HG03039 (cell line): ENCODE results near the gene ACTN1.

Source experiments
- ATAC-seq: cut with Tn5 transposase; IDR thresholded peaks from one replicate; pipeline ENCODE4 v1.9.1; 2021; ENCODE audit warnings: mild to moderate bottlenecking, moderate library complexity; ENCODE audit not compliant: unreplicated experiment

The ACTN1 gene

GRCh38 chr14:68921049-68921448, 58.1 kb downstream of the ACTN1 start:
- ATAC-seq, result no peak

DNA sequence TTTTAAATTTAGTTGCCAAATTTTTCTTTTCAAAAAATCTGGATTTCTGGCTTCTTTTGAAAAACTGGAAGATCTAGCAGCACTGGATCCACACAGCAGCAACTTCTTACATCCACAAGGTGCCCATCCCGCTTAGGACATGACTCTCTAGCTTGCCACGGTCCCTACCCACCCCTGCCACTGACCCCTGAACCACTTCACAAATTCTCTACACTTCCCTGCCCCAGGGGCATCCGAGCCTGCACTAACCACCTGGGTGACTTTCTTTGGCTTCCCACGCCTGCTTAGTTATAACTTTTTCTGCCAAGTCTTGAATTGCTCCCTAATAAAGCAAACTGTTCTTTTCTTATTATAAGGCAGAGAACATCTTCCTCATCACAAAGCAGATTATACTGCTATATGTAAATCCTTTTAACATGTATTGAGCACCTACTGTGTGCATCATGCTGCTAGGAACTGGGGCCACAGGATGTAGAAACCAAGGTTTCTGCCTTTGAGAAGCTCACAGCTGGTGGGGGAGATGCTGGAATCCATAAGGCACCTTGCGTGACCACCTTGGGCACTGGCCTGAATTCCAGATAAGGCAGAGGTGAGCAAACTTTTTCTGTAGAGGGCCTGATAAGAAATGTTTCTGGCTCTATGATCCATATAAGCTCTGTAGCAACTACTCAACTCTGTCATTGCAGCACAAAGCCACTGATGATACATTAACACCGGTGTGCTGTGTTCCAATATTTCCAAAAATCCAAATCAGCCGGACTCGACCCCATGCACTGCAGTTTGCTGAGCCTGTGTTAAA, 59.8 kb downstream of the ACTN1 start:
- no peak for ATAC-seq

- no peak for ATAC-seq
These were observed 60.5 kb downstream of the ACTN1 start for GRCh38 chr14:68918612-68919011.

DNA sequence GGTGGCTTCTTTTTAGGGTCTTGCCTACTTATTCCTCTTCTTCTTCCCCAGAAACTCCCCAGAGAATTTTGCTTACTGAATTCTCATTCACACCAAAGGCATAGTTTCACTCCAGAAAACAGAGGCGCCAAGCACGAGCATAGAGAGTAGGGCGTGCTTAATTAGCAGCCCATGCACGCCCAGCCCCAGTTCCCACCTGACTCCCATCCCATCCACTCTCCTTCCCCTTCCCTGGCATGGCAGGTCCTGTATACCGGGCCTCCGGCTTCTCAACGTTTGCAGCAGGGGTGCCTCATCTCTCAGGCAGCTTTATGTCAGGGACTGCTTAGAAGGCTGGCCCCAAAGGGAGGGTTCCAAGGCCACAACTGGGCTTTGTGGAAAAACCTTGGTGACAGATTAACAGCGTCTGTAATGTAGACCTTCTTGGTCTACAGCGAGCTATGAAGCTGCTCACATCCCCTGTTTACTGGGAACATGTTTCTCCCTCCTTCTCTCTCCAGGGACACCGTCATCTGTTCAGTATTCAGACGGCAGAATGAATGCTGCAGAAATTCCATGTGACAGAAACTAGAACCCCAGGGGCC, 62.7 kb downstream of the ACTN1 start:
- ATAC-seq, result no peak

- no peak for ATAC-seq
These were observed 65.6 kb downstream of the ACTN1 start for GRCh38 chr14:68913516-68913915.

DNA sequence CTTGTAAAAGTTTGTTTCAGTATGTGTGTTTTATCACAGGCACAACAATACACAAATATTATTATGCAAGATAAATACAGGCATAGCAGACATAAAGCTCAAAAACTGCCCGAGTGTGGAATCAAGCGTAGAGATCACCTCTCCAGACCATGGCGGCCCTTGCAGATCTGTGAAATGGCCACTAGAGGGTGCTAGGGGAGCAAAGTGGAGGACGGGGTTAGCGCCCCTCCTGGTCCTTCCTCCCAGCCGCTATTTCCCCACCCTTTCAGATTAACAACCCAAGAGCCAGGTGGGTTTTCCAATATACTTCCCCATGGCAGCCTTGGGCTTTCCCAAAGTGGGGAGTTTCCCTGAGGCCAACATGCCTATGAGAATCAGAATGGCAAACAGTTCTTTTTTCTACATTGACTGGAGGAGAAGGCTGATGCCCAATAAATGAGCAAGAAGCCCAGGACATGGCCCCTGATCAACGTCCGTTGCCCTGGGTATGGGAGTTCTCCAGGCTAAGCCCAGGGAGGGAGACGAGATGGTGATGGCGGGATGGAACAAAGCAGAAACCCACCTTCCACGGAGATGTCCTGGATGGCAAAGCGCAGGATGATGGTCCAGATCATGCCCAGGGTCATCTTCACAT, 67.4 kb downstream of the ACTN1 start:
- no peak for ATAC-seq

DNA sequence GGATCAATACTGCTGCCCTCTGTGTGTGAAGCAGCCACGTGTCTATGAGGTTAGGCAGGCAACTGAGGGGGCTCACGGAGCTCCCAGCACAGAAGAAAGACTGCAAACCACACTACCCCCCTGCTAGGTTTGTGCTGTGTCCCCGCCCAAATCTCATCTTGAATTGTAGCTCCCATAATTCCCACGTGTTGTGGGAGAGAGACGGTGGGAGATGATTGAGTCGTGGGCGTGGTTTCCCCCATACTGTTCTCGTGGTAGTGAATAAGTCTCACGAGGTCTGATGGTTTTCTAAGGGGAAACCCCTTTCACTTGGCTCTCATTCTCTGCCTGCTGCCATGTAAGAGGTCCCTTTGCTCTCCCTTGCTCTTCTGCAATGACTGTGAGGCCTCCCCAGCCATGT, 68.6 kb downstream of the ACTN1 start:
- ATAC-seq, result no peak

DNA sequence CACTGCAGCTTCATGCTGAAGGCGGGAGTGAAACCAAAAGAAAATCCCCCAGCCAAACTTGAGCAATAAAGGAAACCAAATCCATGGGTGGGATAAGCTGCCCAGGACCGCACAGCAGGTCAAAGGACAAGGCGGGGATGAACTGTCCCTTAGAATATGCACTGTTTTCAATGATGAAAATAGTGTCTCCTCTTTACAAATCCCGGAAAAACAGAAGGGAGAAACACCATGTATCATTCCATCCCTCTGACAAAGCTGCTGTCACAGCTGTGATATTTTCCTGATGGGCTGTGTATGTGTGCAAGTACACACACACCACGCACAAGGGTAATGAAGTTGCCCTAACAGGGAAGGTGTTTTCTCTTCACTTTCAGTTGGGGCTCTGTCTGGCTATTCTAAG, 70.3 kb downstream of the ACTN1 start:
- ATAC-seq, result no peak

- ATAC-seq, result no peak
These were observed 70.9 kb downstream of the ACTN1 start for GRCh38 chr14:68908201-68908600.

- no peak for ATAC-seq
These were observed 72.7 kb downstream of the ACTN1 start for GRCh38 chr14:68906439-68906838.

- ATAC-seq, result no peak
These were observed 73.8 kb downstream of the ACTN1 start for GRCh38 chr14:68905107-68905895.

GRCh38 chr14:68902357-68902756, 76.7 kb downstream of the ACTN1 start:
- ATAC-seq, result no peak

- no peak for ATAC-seq
These were observed 80.0 kb downstream of the ACTN1 start for GRCh38 chr14:68899033-68899603.

GRCh38 chr14:68898248-68899032, 80.7 kb downstream of the ACTN1 start:
- no peak for ATAC-seq

DNA sequence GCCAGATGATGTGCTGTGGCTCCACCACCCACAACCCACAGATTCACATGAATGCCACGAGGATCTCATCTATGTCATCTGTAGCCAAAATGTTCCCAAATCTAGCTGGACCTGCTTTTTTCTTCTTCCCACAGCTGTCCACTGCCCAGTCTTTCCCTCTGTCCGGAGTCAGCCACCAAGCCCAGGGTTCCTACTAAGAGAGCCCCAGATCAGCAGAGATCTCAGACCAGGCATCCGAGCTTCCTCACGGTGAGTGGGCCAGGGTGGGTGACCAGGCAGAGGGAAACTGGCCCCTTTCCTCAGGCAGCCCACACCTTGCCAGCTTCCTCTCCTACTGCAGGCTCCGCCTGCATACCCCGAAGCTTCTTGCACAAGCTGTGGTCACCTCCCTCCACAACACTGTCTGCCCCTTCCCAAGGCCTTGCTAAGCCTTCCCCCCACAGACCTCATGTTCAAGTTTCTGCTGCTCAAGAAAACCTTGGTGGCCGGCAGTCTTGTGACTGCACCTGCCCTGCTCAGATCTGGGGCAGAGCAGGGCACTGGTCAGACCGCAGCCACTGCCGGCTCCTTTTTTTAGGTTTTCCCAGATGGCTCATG, 81.4 kb downstream of the ACTN1 start:
- ATAC-seq, result no peak

GRCh38 chr14:68896132-68896531, 83.0 kb downstream of the ACTN1 start:
- ATAC-seq, result no peak

GRCh38 chr14:68894802-68895703, 84.0 kb downstream of the ACTN1 start:
- ATAC-seq, result no peak

DNA sequence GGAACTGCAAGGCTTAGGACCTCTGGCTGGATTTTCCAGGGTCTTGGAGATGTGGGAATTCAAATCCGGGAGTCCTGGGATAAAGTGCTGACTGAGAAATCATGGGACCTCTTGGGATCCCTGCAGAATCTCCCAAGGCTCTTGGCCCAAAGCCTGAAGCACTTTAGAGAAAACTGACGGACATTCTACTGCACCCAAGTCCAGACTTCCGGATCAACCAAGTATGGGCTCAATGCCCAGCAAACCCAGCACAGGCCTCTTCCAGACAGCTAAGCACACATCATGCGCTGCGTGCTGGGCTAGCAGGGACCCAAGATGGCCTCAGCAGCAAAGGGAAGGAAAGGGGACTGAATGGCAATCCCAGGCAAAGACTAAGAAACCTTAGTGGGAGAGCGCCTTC, 85.0 kb downstream of the ACTN1 start:
- ATAC-seq, result no peak

DNA sequence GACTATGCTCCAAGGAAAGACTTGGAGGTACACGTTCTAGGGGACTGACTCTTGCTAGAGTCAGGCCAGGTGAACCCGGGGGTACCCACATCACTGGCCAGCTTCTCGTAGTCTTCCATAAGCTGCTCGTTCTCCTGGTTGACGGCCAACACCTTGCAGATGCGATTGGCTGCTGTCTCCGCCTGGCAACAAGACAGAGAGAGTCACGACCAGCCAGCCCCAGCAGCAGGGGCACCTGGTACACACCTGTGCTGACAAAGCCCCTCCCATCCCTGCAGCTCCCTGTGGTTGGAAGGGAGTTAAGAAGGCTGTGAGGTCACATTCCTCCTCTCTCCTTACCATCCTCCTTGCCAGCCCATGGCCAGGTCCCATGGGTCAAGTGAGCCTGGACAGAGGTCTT, 85.5 kb downstream of the ACTN1 start:
- ATAC-seq, result no peak
